Spinal cord (tissue), 10 donors: ENCODE results near the gene TRIML2. TPM values are rescaled to one million over a fixed set of nuclear protein-coding genes. Genes with fewer than 3 reads are reported as not detected.

ENCODE experiments used
- DNase-seq, 6 donors: peaks; one replicate each; pipeline versions ENCODE4 v3.0.0 to v3.0.0-alpha.2; 2013 to 2015; ENCODE audit warnings: low spot score in 6 of 6, low read depth in 4 of 6
- H3K27ac ChIP-seq: one replicate; pipeline ENCODE4 v1.5.1; 2013; ENCODE audit warnings: low read depth, low read length, control low read depth
- H3K27me3 ChIP-seq: one replicate; pipeline ENCODE4 v1.6.1; 2013; ENCODE audit warnings: low read length; ENCODE audit not compliant: control insufficient read depth, insufficient read depth
- H3K36me3 ChIP-seq: one replicate; pipeline ENCODE4 v1.6.1; 2013; ENCODE audit warnings: low read length; ENCODE audit not compliant: control insufficient read depth, insufficient read depth
- H3K4me1 ChIP-seq: one replicate; pipeline ENCODE4 v1.6.1; 2013; ENCODE audit warnings: low read length; ENCODE audit not compliant: control insufficient read depth, insufficient read depth
- H3K4me3 ChIP-seq: one replicate; pipeline ENCODE4 v1.5.1; 2013; ENCODE audit warnings: low read depth, low read length, control low read depth
- H3K9me3 ChIP-seq: one replicate; pipeline ENCODE4 v1.6.1; 2013; ENCODE audit warnings: low read length; ENCODE audit not compliant: control insufficient read depth, insufficient read depth
- WGBS: methylation state at CpG from one replicate; pipeline ENCODE4 v1.1.5; 2013; ENCODE audit warnings: missing lambda C conversion rate; ENCODE audit not compliant: insufficient coverage; 5-methylcytosine and 5-hydroxymethylcytosine counted together
- long read RNA-seq, 4 donors: transcript quantifications; one replicate each; lab custom pipeline, GENCODE V29; 2026
- polyA plus RNA-seq, 2 donors: library from polyadenylated mRNA; unstranded; fragments of 120-200 nt; gene quantifications; one replicate each; pipeline ENCODE4 v1.2.1, GENCODE V29; 2013; ENCODE audit not compliant: insufficient read length in 2 of 2
- total RNA-seq, 2 donors: library from RNA; depleted of rRNA in 1 of 2; stranded (reverse); fragments of 120-200 nt in 1 of 2; fragments of >200 nt in 1 of 2; gene quantifications; one replicate each; pipeline versions ENCODE4 v1.2.3 to v1.2.4, GENCODE V29; 2013 to 2014
- donor health status: healthy.

TRIML2 gene, protein sequence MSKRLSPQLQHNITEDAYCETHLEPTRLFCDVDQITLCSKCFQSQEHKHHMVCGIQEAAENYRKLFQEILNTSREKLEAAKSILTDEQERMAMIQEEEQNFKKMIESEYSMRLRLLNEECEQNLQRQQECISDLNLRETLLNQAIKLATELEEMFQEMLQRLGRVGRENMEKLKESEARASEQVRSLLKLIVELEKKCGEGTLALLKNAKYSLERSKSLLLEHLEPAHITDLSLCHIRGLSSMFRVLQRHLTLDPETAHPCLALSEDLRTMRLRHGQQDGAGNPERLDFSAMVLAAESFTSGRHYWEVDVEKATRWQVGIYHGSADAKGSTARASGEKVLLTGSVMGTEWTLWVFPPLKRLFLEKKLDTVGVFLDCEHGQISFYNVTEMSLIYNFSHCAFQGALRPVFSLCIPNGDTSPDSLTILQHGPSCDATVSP
- not detected for total RNA-seq
- polyA plus RNA-seq: not detected
- long read RNA-seq, donor 1: 0 reads
- long read RNA-seq, donor 2: 0 reads
- long read RNA-seq, donor 3: 0 reads
- long read RNA-seq, donor 4: 0 reads

DNA sequence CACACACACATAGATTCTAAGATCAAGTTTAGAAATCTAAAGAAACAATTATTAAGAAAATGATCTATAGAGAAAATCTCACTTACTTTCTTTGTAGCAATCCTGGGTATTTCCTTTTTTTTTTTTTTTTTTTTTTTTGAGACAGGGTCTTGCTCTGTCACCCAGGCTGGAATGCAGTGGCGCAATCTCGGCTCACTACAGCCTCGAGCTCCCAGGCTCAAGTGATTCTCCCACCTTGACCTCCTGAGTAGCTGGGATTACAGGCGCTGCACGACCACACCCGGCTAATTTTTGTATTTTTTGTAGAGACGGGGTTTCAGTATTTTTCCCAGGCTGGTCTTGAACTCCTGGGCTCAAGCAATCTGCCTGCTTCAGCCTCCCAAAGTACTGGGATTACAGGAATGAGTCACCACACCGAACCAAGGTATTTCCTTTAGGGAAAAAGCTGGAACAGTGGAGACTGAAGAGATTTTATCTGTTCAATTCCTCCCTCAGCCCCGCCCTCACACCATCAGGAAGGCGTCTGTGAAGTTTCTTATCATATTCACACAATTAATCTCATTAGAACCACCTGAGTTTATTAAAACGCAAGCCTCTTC lies at the start of gene TRIML2:
Gene TRIML2 (minus strand): TSS at position 447 of the 599 bp plus-strand sequence. CDS start 4,235 bp downstream, outside the sequence.
- Histone ChIP-seq H3K36me3 (no peaks in the 10 kb centered on the region), H3K27ac (no peak within 1 kb of the TSS)

DNA sequence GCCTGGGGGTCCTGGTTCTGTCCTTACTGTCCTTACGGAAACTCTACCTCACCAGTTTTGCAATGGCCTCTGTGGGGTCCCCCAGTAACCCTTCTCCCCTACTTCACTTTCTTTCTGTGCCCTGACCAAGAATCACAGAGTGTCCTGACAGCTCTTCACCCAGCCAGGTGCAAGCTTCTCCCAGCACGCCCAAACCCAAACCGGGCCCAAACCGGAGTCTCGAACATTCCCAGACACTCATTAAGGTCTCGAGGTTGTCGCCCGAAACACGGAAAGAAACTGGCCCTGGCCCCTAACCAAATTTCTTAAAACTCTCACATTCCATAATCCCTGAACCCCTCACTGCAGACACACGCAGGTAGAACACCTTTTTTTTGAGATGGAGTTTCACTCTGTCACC lies 48.9 kb upstream of the TRIML2 start:
- Histone ChIP-seq H3K4me1 (peaks cover 8% of the 10 kb centered on the region), H3K36me3 (no peaks in the 10 kb centered on the region), H3K4me3 (no peak overlapping the region), H3K9me3 (no peaks in the 10 kb centered on the region), H3K27me3 (no peaks in the 10 kb centered on the region), H3K27ac (no peak overlapping the region)
- 99% methylated on average over 9 of the region's 10 CpGs for WGBS
- no peak for DNase-seq

More for the DNA sequence above, at the start of gene TRIML2:
- no peaks in the 10 kb centered on the region for H3K4me1 ChIP-seq
- WGBS: 48% methylated on average over 9 of the region's 11 CpGs
- peaks cover 2% of the 10 kb centered on the region for H3K9me3 ChIP-seq
- no peaks in the 10 kb centered on the region for H3K27me3 ChIP-seq
- H3K4me3 ChIP-seq: no peak within 1 kb of the TSS
- no peak for DNase-seq

DNA sequence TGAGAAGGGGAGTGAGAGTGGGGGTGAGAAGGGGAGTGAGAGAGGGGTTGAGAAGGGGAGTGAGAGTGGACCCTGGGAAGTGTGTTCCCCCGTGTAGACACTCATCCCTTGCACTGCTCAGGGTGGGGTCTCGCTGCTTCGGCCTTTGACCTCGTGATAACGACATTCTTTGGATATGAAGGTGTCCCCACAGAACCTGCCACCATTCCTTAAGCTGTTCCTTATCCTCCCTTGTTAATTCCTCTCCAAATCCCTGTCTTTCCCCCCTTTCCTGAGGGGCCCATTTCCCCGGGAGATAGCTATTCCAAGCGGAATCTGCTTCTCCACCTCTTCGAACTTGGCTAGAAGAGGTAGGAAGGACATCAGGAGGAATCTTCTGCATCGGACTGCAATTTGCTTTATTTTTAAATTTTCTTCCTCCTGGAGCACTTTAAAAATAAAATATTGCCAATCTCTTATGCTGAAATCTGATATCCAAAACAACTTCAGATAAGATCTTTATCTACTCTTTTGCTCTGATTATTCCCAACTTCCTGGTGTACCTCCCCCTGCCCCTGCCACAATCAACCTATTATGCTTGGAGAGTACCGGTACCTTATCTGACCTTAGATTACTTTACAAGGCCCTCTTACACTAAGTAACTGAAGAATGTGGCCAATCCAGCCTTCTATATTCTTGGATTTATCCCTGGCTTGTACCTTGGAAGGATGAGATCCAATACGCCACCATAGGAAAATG lies 45.4 kb upstream of the TRIML2 start:
- Histone ChIP-seq H3K4me3 (no peak overlapping the region), H3K4me1 (no peaks in the 10 kb centered on the region), H3K27ac (no peak overlapping the region), H3K27me3 (no peaks in the 10 kb centered on the region), H3K36me3 (no peaks in the 10 kb centered on the region), H3K9me3 (no peaks in the 10 kb centered on the region)
- no peak for DNase-seq
- 98% methylated on average over 7 of the region's 11 CpGs for WGBS

GRCh38 chr4:188147776-188148175 lies 38.4 kb upstream of the TRIML2 start:
- H3K27ac ChIP-seq: no peak overlapping the region
- no peak for DNase-seq
- H3K4me3 ChIP-seq: no peak overlapping the region
- H3K27me3 ChIP-seq: no peaks in the 10 kb centered on the region
- peaks cover 1% of the 10 kb centered on the region for H3K9me3 ChIP-seq
- no CpG with 5 or more reads among the region's 6 CpGs for WGBS
- no peaks in the 10 kb centered on the region for H3K4me1 ChIP-seq
- H3K36me3 ChIP-seq: no peaks in the 10 kb centered on the region

DNA sequence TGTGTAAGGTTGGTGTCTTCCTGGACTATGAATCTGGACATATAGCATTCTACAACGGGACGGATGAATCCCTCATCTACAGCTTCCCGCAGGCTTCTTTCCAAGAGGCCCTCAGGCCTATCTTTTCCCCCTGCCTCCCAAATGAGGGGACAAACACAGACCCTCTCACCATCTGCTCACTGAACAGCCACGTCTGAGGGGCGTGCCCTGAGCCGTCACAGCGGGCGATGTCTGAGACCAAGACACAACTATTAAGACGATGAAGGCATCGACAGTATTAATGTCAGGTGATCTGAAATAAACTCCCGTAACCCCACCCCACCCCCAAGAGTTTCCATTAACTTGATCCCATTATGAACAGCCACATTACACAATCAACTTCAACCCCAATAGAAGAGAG lies 37.8 kb upstream of the TRIML2 start:
- H3K9me3 ChIP-seq: peaks cover 1% of the 10 kb centered on the region
- no peaks in the 10 kb centered on the region for H3K36me3 ChIP-seq
- no peak overlapping the region for H3K27ac ChIP-seq
- no peak overlapping the region for H3K4me3 ChIP-seq
- WGBS: 85% methylated on average over 4 of the region's 11 CpGs
- no peak for DNase-seq
- H3K4me1 ChIP-seq: no peaks in the 10 kb centered on the region
- no peaks in the 10 kb centered on the region for H3K27me3 ChIP-seq

- Histone ChIP-seq H3K9me3 (peaks cover 1% of the 10 kb centered on the region), H3K27me3 (no peaks in the 10 kb centered on the region), H3K4me3 (no peak overlapping the region), H3K36me3 (no peaks in the 10 kb centered on the region), H3K4me1 (no peaks in the 10 kb centered on the region), H3K27ac (no peak overlapping the region)
- DNase-seq: no peak
- 90% methylated on average over 5 of the region's 11 CpGs for WGBS
These were observed 37.2 kb upstream of the TRIML2 start for GRCh38 chr4:188146618-188147017.

GRCh38 chr4:188145601-188146000 lies 36.2 kb upstream of the TRIML2 start:
- Histone ChIP-seq H3K4me1 (no peaks in the 10 kb centered on the region), H3K9me3 (peaks cover 1% of the 10 kb centered on the region), H3K27ac (no peak overlapping the region), H3K4me3 (no peak overlapping the region), H3K27me3 (no peaks in the 10 kb centered on the region), H3K36me3 (no peaks in the 10 kb centered on the region)
- WGBS: 93% methylated on average over 8 of the region's 10 CpGs
- no peak for DNase-seq

- no peak overlapping the region for H3K4me3 ChIP-seq
- H3K36me3 ChIP-seq: no peaks in the 10 kb centered on the region
- H3K9me3 ChIP-seq: peaks cover 1% of the 10 kb centered on the region
- no peaks in the 10 kb centered on the region for H3K4me1 ChIP-seq
- no peaks in the 10 kb centered on the region for H3K27me3 ChIP-seq
- H3K27ac ChIP-seq: no peak overlapping the region
- WGBS: 93% methylated on average over 10 of the region's 11 CpGs
- no peak for DNase-seq
These were observed 34.3 kb upstream of the TRIML2 start for GRCh38 chr4:188143731-188144130.

DNA sequence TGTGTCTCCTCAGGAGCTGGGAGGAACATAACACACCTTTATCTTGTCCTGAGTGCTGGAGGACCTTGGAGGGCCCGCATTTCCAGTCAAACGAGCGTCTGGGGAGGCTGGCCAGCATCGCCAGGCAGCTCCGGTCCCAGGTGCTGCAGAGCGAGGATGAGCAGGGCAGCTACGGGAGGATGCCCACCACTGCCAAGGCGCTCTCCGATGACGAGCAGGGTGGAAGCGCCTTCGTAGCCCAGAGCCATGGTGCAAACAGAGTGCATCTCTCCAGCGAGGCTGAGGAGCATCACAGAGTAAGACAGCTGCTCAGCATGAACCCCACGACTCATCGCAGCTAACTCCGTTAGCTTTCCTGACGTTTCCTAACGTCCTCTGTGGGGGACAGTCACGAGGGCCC lies 30.3 kb upstream of the TRIML2 start:
- 92% methylated on average over 19 of the region's 19 CpGs for WGBS
- Histone ChIP-seq H3K27ac (no peak overlapping the region), H3K27me3 (no peaks in the 10 kb centered on the region), H3K36me3 (no peaks in the 10 kb centered on the region), H3K4me3 (no peak overlapping the region), H3K4me1 (no peaks in the 10 kb centered on the region), H3K9me3 (peaks cover 1% of the 10 kb centered on the region)
- DNase-seq: no peak
